ENCODE results near the gene CYP1B1. TPM values are rescaled to one million over a fixed set of nuclear protein-coding genes. Genes with fewer than 3 reads are reported as not detected.

Gene CYP1B1
- total RNA-seq, 2 experiments from 2014 or later, result 0.14 to 0.17 TPM

DNA sequence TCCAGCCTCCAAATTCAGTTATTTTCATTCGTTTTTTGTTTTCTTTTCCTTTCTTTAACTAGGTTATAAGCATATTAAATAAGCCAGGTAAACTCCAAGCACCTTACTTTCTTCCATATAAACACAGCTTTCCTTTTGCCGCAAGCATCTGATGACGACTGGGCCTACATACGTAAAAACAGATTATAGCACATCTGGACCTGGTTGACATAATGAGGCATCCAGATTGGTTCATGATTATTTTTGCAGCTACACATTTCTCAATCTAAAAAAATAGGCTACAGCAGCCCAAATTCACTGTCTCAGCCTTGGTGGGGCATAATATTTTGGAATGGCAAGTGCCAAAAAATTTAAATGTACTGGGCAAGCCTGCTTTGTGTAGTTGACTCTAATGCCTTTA, 7.7 kb downstream of the CYP1B1 start:
- H3K4me3 Mint-ChIP-seq, result no peak overlapping the region
- H3K4me1 ChIP-seq (ENCODE audit: insufficient read depth, low read length), result no peaks in the 10 kb centered on the region
- no peaks in the 10 kb centered on the region for H3K9me3 ChIP-seq (ENCODE audit: control insufficient read depth in 1 of 2, insufficient read depth in 1 of 2, low read length in 2 of 2)
- no peak for DNase-seq
- H3K36me3 Mint-ChIP-seq (ENCODE audit: low read depth), result no peaks in the 10 kb centered on the region
- H3K9me3 Mint-ChIP-seq, result no peaks in the 10 kb centered on the region
- no peak overlapping the region for H3K4me3 ChIP-seq (ENCODE audit: low read length)
- ATAC-seq (ENCODE audit: poor library complexity), result no peak
- no peaks in the 10 kb centered on the region for H3K4me1 Mint-ChIP-seq (ENCODE audit: low read depth)
- intact Hi-C loops (cut with DNase I, micrococcal nuclease), result no loop called here
- TF ChIP-seq CTCF (IDR thresholded peaks at IDR 0.05), result no peak
- ChIA-PET POLR2A (no interaction called here), CTCF (interaction anchor here (1.2 kb wide), 1 partner anchor 11 kb away, joined by 3 read pairs; no protein-coding TSS in a partner anchor)
- H3K27me3 Mint-ChIP-seq, result peaks cover 18% of the 10 kb centered on the region
- peaks cover 11 to 17% of the 10 kb centered on the region in 2 experiments for H3K27me3 ChIP-seq (ENCODE audit: control insufficient read depth in 1 of 2, insufficient read depth in 2 of 2, low read length in 2 of 2)
- H3K27ac Mint-ChIP-seq, result no peak overlapping the region
- H3K27ac ChIP-seq (ENCODE audit: low read depth in 1 of 2, low read length in 2 of 2), result no peak overlapping the region
- no peaks in the 10 kb centered on the region for H3K36me3 ChIP-seq (ENCODE audit: insufficient read depth, low read length)

- DNase-seq (no peak), ATAC-seq (ENCODE audit: poor library complexity) (no peak)
- no peaks in the 10 kb centered on the region for H3K4me1 Mint-ChIP-seq (ENCODE audit: low read depth)
- H3K27me3 ChIP-seq (ENCODE audit: control insufficient read depth in 1 of 2, insufficient read depth in 2 of 2, low read length in 2 of 2), result peaks cover 3 to 7% of the 10 kb centered on the region in 2 experiments
- ChIA-PET CTCF (no interaction called here), POLR2A (no interaction called here)
- H3K4me3 Mint-ChIP-seq, result no peak overlapping the region
- no peak for TF ChIP-seq CTCF (IDR thresholded peaks at IDR 0.05)
- H3K4me1 ChIP-seq (ENCODE audit: insufficient read depth, low read length), result no peaks in the 10 kb centered on the region
- no peak overlapping the region for H3K27ac Mint-ChIP-seq
- intact Hi-C loops (cut with DNase I, micrococcal nuclease), result no loop called here
- H3K27me3 Mint-ChIP-seq, result peaks cover 15% of the 10 kb centered on the region
- H3K9me3 Mint-ChIP-seq, result no peaks in the 10 kb centered on the region
- H3K4me3 ChIP-seq (ENCODE audit: low read length), result no peak overlapping the region
- H3K9me3 ChIP-seq (ENCODE audit: control insufficient read depth in 1 of 2, insufficient read depth in 1 of 2, low read length in 2 of 2), result no peaks in the 10 kb centered on the region
- H3K36me3 Mint-ChIP-seq (ENCODE audit: low read depth), result no peaks in the 10 kb centered on the region
- no peak overlapping the region for H3K27ac ChIP-seq (ENCODE audit: low read depth in 1 of 2, low read length in 2 of 2)
- H3K36me3 ChIP-seq (ENCODE audit: insufficient read depth, low read length), result no peaks in the 10 kb centered on the region
These were observed 9.4 kb downstream of the CYP1B1 start for GRCh38 chr2:38066421-38067115.

GRCh38 chr2:38065502-38066135, 10.3 kb downstream of the CYP1B1 start:
- Mint-ChIP-seq H3K4me1 (ENCODE audit: low read depth) (no peaks in the 10 kb centered on the region), H3K27me3 (peaks cover 12% of the 10 kb centered on the region), H3K9me3 (no peaks in the 10 kb centered on the region), H3K4me3 (no peak overlapping the region), H3K27ac (no peak overlapping the region), H3K36me3 (ENCODE audit: low read depth) (no peaks in the 10 kb centered on the region)
- DNase-seq (no peak), ATAC-seq (ENCODE audit: poor library complexity) (no peak)
- Histone ChIP-seq H3K27me3 (ENCODE audit: control insufficient read depth in 1 of 2, insufficient read depth in 2 of 2, low read length in 2 of 2) (peaks cover 2 to 3% of the 10 kb centered on the region in 2 experiments), H3K27ac (ENCODE audit: low read depth in 1 of 2, low read length in 2 of 2) (no peak overlapping the region), H3K36me3 (ENCODE audit: insufficient read depth, low read length) (no peaks in the 10 kb centered on the region), H3K9me3 (ENCODE audit: control insufficient read depth in 1 of 2, insufficient read depth in 1 of 2, low read length in 2 of 2) (no peaks in the 10 kb centered on the region), H3K4me1 (ENCODE audit: insufficient read depth, low read length) (no peaks in the 10 kb centered on the region), H3K4me3 (ENCODE audit: low read length) (no peak overlapping the region)
- ChIA-PET CTCF (no interaction called here), POLR2A (no interaction called here)
- no peak for TF ChIP-seq CTCF (IDR thresholded peaks at IDR 0.05)
- intact Hi-C loops (cut with DNase I, micrococcal nuclease), result no loop called here
